Liver (tissue), 9 donors: ENCODE data around the gene PDK2. TPM values are rescaled to one million over a fixed set of nuclear protein-coding genes. Genes with fewer than 3 reads are reported as not detected.

Experiments used
- DNase-seq: peaks from one replicate; pipeline ENCODE4 v3.0.0-alpha.2; 2017; ENCODE audit warnings: low spot score
- H3K27ac ChIP-seq, 2 donors: one replicate each; pipeline ENCODE4 v1.7.0; 2013; ENCODE audit warnings: inconsistent platforms in 2 of 2, low read length in 2 of 2, control low read depth in 1 of 2, low read depth in 1 of 2, mild to moderate bottlenecking in 1 of 2
- H3K27me3 ChIP-seq, 4 donors: one replicate each; pipeline versions ENCODE4 v1.6.1 to v1.7.0; 2013; ENCODE audit warnings: low read length in 3 of 4, inconsistent platforms in 1 of 4, mild to moderate bottlenecking in 1 of 4, moderate library complexity in 1 of 4; ENCODE audit not compliant: control insufficient read depth in 4 of 4, insufficient read depth in 4 of 4
- H3K36me3 ChIP-seq, 4 donors: one replicate each; pipeline versions ENCODE4 v1.6.1 to v1.7.0; 2013; ENCODE audit warnings: low read length in 3 of 4, mild to moderate bottlenecking in 3 of 4, low read depth in 1 of 4, moderate library complexity in 1 of 4; ENCODE audit not compliant: control insufficient read depth in 4 of 4, insufficient read depth in 3 of 4
- H3K4me1 ChIP-seq, 4 donors: one replicate each; pipeline versions ENCODE4 v1.6.1 to v1.7.0; 2013; ENCODE audit warnings: low read length in 3 of 4, mild to moderate bottlenecking in 3 of 4, moderate library complexity in 1 of 4; ENCODE audit not compliant: control insufficient read depth in 4 of 4, insufficient read depth in 4 of 4
- H3K4me3 ChIP-seq, 3 donors: one replicate each; pipeline versions ENCODE4 v1.6.1 to v1.7.0; 2013; ENCODE audit warnings: low read length in 3 of 3, control low read depth in 1 of 3, low read depth in 1 of 3, mild to moderate bottlenecking in 1 of 3
- H3K9ac ChIP-seq, 2 donors: one replicate each; pipeline ENCODE4 v1.7.0; 2013; ENCODE audit warnings: low read length in 2 of 2, mild to moderate bottlenecking in 2 of 2, moderate library complexity in 2 of 2, control low read depth in 1 of 2, low read depth in 1 of 2
- H3K9me3 ChIP-seq, 4 donors: one replicate each; pipeline versions ENCODE4 v1.6.1 to v1.7.0; 2013; ENCODE audit warnings: low read length in 3 of 4; ENCODE audit not compliant: control insufficient read depth in 4 of 4
- EGR1 ChIP-seq, 2 donors: IDR thresholded peaks; 2 replicates each; pipeline ENCODE4 v1.6.1; 2016 to 2018; ENCODE audit warnings: antibody characterized with exemption in 2 of 2, low read depth in 2 of 2
- FOXA2 ChIP-seq: IDR thresholded peaks from 2 replicates; pipeline ENCODE4 v1.6.1; 2016; ENCODE audit warnings: antibody characterized with exemption
- GABPA ChIP-seq, 2 donors: IDR thresholded peaks in 1 of 2; conservative IDR thresholded peaks in 1 of 2; 2 replicates each; pipeline ENCODE4 v1.6.1; 2016; ENCODE audit warnings: antibody characterized with exemption in 2 of 2, mild to moderate bottlenecking in 1 of 2, moderate library complexity in 1 of 2
- HNF4A ChIP-seq, 2 donors: conservative IDR thresholded peaks; 2 replicates each; pipeline ENCODE4 v1.6.1; 2016; ENCODE audit warnings: antibody characterized with exemption in 2 of 2, mild to moderate bottlenecking in 2 of 2
- JUND ChIP-seq, 2 donors: IDR thresholded peaks; 2 replicates each; pipeline ENCODE4 v1.6.1; 2016; ENCODE audit warnings: antibody characterized with exemption in 2 of 2
- MAX ChIP-seq: IDR thresholded peaks from 2 replicates; pipeline ENCODE4 v1.6.1; 2016; ENCODE audit warnings: antibody characterized with exemption
- NR2F2 ChIP-seq: IDR thresholded peaks from 2 replicates; pipeline ENCODE4 v1.6.1; 2016; ENCODE audit warnings: antibody characterized with exemption
- RAD21 ChIP-seq, 2 donors: IDR thresholded peaks; 2 replicates each; pipeline ENCODE4 v1.6.1; 2016; ENCODE audit warnings: antibody characterized with exemption in 2 of 2, mild to moderate bottlenecking in 2 of 2
- RXRA ChIP-seq, 2 donors: IDR thresholded peaks; 2 replicates each; pipeline ENCODE4 v1.6.1; 2017 to 2018; ENCODE audit warnings: antibody characterized with exemption in 2 of 2, mild to moderate bottlenecking in 1 of 2
- YY1 ChIP-seq: IDR thresholded peaks from 2 replicates; pipeline ENCODE4 v1.6.1; 2016; ENCODE audit warnings: antibody characterized with exemption, mild to moderate bottlenecking
- ZBTB33 ChIP-seq: IDR thresholded peaks from 2 replicates; pipeline ENCODE4 v1.6.1; 2016; ENCODE audit warnings: antibody characterized with exemption
- WGBS: extraction: QIAGEN DNeasy Blood & Tissue Kit; methylation state at CpG from one replicate; pipeline ENCODE4 v1.1.7; 2013; 5-methylcytosine and 5-hydroxymethylcytosine counted together
- polyA plus RNA-seq, 2 donors: library from polyadenylated mRNA; stranded (reverse) in 1 of 2; unstranded in 1 of 2; fragments of 200-250 nt in 1 of 2; fragments of >200 nt in 1 of 2; fragmentation: Nextera tagmentation in 1 of 2; extraction: Ambion mirVana in 1 of 2; gene quantifications; one replicate each; pipeline versions ENCODE4 v1.2.1 to v1.2.3, GENCODE V29; 2013 to 2015
- total RNA-seq, 2 donors: library from RNA; depleted of rRNA; stranded (reverse); fragments of >200 nt; gene quantifications; one replicate each; pipeline ENCODE4 v1.2.3, GENCODE V29; 2014
- donor health status: healthy.
- donor health status: healthy.
- donor health status: healthy.
- donor health status: healthy.
- donor health status: healthy.

PDK2 gene
- total and polyA plus RNA-seq, 4 donors = 8.6 to 36.6 (median 28.5) TPM

GRCh38 chr17:50127697-50128361 is 32.7 kb downstream of the PDK2 start:
- peaks cover 0 to 6% (median 0%) of the 10 kb centered on the region in 4 donors for H3K27me3 ChIP-seq
- H3K9ac ChIP-seq = no peak overlapping the region
- no peak for DNase-seq
- TF ChIP-seq JUND (IDR thresholded peaks at IDR 0.05) = no peak
- TF ChIP-seq NR2F2 = peak; percentile 47
- H3K4me3 ChIP-seq = no peak overlapping the region
- H3K9me3 ChIP-seq = no peaks in the 10 kb centered on the region
- no peak overlapping the region for H3K27ac ChIP-seq
- H3K4me1 ChIP-seq = peaks cover 0 to 4% (median 0%) of the 10 kb centered on the region in 4 donors
- H3K36me3 ChIP-seq = no peaks in the 10 kb centered on the region
- 54% methylated on average over 6 of the region's 6 CpGs for WGBS

- Histone ChIP-seq H3K4me3 (peak overlapping the region in 2 of 3 donors; percentile 21 to 52), H3K4me1 (peaks cover 0 to 5% (median 3%) of the 10 kb centered on the region in 4 donors), H3K27ac (no peak overlapping the region), H3K9ac (no peak overlapping the region), H3K36me3 (no peaks in the 10 kb centered on the region), H3K9me3 (no peaks in the 10 kb centered on the region), H3K27me3 (peaks cover 0 to 6% (median 0%) of the 10 kb centered on the region in 4 donors)
- TF ChIP-seq GABPA (IDR thresholded peaks at IDR 0.05 in 1 of 2, conservative IDR thresholded peaks at IDR 0.05 in 1 of 2) = peak in 1 of 2 donors; percentile 68
- TF ChIP-seq YY1 = no peak
- peak; percentile 59 for TF ChIP-seq NR2F2
- no peak for TF ChIP-seq RAD21 (IDR thresholded peaks at IDR 0.05)
- no peak for TF ChIP-seq RXRA (IDR thresholded peaks at IDR 0.05)
- no peak for TF ChIP-seq ZBTB33
- no peak for TF ChIP-seq JUND (IDR thresholded peaks at IDR 0.05)
- TF ChIP-seq MAX = no peak
- TF ChIP-seq HNF4A (conservative IDR thresholded peaks at IDR 0.05) = no peak
- no peak for TF ChIP-seq EGR1 (IDR thresholded peaks at IDR 0.05; ENCODE audit: low read depth in 2 of 2)
- DNase-seq = no peak
- 15% methylated on average over 32 of the region's 32 CpGs for WGBS
Observed at GRCh38 chr17:50128441-50129352, 33.5 kb downstream of the PDK2 start.

GRCh38 chr17:50129353-50129727 is 34.2 kb downstream of the PDK2 start:
- no peak for TF ChIP-seq MAX
- TF ChIP-seq FOXA2 = no peak
- H3K27ac ChIP-seq = no peak overlapping the region
- no peaks in the 10 kb centered on the region for H3K36me3 ChIP-seq
- peak overlapping the region in 1 of 3 donors; percentile 52 for H3K4me3 ChIP-seq
- WGBS = 3% methylated on average over 31 of the region's 31 CpGs
- no peak for DNase-seq
- H3K9ac ChIP-seq = no peak overlapping the region
- peaks cover 0 to 6% (median 0%) of the 10 kb centered on the region in 4 donors for H3K27me3 ChIP-seq
- H3K4me1 ChIP-seq = peaks cover 0 to 5% (median 3%) of the 10 kb centered on the region in 4 donors
- H3K9me3 ChIP-seq = no peaks in the 10 kb centered on the region
